G401 (cell line): Measurements from ENCODE around the gene USP6NL. TPM values are rescaled to one million over a fixed set of nuclear protein-coding genes. Genes with fewer than 3 reads are reported as not detected.

Experiments
- DNase-seq: peaks from one replicate; pipeline ENCODE4 v3.0.0-alpha.2; 2015; ENCODE audit warnings: low spot score
- in situ Hi-C: cut with HindIII; loops from 2 replicates; pipeline ENCODE4 v1.10.0; 2016; ENCODE audit warnings: low sequenced_read_pairs, mixed read lengths
- total RNA-seq: library from RNA; depleted of rRNA; stranded (reverse); fragments of >200 nt; shearing (Covaris generic); gene quantifications from 2 replicates; pipeline ENCODE4 v1.2.3, GENCODE V29; 2014

Gene USP6NL
- total RNA-seq, 1 experiment from 2014 or later: 9.3 TPM

GRCh38 chr10:11625019-11625735, 13.7 kb upstream of the USP6NL start:
- in situ Hi-C loops: no loop called here

DNA sequence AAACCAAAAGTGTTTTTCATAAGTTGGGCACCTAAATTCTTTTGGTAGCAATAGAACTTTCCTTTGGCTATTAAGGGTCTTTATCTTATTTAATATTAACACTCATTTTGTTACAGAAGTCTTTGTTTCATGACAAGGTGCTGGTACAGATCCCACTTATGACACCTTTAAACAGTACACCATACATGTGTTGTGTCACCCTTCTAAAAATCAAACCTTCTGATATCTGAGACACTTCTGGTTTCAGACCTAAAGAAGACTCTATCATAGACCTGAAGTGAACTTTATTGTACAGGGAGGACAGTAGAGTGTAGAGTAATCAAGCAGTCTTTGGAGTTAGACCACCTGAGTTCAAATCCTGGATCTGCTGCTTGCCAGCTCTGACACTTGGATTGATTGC, 5.8 kb upstream of the USP6NL start:
- in situ Hi-C loops: no loop called here
- no peak for DNase-seq

More at GRCh38 chr10:11625019-11625735, 13.7 kb upstream of the USP6NL start:
- no peak for DNase-seq

DNA sequence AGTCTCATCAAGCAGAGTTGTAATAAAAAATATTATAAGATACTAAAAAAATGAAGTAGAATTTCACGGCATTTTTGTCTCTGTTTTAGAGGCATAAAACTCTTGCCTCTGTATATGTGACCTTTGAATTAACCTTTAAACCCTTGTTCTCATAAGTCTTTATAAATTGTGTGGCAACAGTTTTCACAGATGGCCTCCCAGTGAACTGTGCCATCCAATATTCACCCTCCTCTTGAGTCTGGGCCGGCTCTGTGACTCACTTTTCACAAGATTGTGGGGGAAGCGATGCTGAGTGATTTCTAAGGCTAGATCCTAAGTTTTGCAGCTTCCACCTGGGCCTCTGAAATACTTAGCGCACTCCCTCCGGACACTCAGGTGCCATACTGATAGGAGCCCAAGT, 4.6 kb upstream of the USP6NL start:
- in situ Hi-C loops: no loop called here
- DNase-seq: no peak

- in situ Hi-C loops: no loop called here
- DNase-seq: no peak
These were observed 3.9 kb upstream of the USP6NL start for GRCh38 chr10:11615396-11615795.

GRCh38 chr10:11612021-11613001, 861 bp upstream of the USP6NL start:
- DNase-seq: peak; percentile 40
- in situ Hi-C loops: no loop called here

- in situ Hi-C loops: no loop called here
- peak; percentile 37 for DNase-seq
These were observed 613 bp downstream of the USP6NL start for GRCh38 chr10:11610826-11611247.

GRCh38 chr10:11610166-11610825, 1.2 kb downstream of the USP6NL start:
- in situ Hi-C loops: no loop called here
- DNase-seq: peak; percentile 10

GRCh38 chr10:11609492-11610093, 1.9 kb downstream of the USP6NL start:
- in situ Hi-C loops: no loop called here
- DNase-seq: peak; percentile 8

DNA sequence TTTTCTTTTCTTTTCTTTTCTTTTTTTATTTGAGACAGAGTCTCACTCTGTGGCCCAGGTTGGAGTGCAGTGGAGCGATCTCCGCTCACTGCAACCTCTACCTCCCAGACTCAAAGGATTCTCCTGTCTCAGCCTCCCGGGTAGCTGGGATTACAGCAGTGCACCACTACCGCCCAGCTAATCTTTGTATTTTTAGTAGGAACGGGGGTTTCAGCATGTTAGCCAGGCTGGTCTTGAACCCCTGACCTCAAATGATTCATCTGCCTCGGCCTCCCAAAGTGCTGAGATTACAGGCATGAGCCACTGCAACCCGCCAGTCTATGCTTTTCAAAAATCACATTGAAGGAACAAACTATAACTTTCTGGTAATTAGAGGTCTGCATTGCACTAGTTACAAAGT, 2.4 kb downstream of the USP6NL start:
- no peak for DNase-seq
- in situ Hi-C loops: no loop called here

- DNase-seq: no peak
- in situ Hi-C loops: no loop called here
These were observed 3.1 kb downstream of the USP6NL start for GRCh38 chr10:11608159-11609013.

DNA sequence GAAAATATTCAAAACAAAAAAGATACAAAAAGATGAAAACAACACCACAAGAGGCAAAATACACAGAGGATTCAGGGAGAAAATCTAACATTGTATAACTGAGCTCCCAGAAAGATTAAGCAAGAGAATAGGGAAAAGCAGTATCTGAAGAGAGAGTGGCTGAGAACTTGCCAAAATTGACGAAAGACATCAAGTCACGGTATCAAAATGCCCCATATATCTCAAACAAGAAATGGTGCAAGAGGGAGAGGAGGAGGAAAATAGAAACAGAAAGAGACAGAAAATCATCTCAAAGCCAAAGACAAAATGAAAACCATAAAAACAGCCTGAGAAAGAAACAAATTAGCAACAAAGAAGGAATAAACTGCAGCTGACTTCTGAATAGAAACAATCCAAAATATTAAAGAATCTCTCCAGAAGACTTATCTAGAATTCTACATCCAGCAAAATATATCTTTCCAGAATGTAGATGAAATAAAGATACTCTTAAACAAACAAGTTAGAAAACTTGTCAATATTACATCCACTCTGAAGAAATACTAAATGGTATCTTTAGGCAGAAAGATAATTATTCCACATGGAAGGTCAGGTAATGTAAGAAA, 5.5 kb downstream of the USP6NL start:
- in situ Hi-C loops: no loop called here
- no peak for DNase-seq

DNA sequence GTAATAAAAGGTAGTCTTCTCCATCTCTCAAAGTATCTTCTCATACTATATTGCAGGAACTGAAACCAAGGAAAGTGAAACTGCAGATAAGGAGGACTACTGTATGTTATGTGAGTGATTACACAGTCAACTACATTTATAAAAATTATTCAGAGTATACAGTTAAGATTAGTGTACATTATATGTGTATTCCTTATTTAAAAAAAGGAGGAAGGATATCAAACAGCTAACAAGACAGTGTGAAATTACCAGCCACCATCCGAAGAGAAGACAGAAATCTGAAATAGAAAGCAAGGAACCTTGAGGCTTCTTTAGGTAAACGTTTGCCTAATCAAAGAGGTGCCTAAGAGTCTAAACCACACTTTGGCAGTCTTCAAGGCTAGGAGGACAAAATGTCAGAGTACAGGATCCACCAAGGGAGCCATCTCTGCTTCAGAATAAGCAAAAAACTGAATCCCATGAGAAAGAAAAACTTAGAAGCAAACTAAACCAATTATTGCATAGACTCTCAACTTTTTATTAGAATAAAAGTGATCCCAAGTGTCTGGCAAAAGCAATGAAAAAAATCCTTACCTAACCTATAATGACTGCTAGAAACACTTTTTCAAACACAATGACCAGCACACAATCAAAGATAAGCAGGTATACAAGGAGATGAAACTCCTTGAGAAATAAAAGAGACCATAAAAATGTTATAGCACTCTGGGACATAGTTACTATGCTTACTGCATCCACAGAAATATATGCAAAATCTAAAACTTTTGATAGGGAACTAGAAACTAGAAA, 6.4 kb downstream of the USP6NL start:
- DNase-seq: no peak
- in situ Hi-C loops: no loop called here

GRCh38 chr10:11603741-11604140, 7.7 kb downstream of the USP6NL start:
- DNase-seq: no peak
- in situ Hi-C loops: no loop called here

DNA sequence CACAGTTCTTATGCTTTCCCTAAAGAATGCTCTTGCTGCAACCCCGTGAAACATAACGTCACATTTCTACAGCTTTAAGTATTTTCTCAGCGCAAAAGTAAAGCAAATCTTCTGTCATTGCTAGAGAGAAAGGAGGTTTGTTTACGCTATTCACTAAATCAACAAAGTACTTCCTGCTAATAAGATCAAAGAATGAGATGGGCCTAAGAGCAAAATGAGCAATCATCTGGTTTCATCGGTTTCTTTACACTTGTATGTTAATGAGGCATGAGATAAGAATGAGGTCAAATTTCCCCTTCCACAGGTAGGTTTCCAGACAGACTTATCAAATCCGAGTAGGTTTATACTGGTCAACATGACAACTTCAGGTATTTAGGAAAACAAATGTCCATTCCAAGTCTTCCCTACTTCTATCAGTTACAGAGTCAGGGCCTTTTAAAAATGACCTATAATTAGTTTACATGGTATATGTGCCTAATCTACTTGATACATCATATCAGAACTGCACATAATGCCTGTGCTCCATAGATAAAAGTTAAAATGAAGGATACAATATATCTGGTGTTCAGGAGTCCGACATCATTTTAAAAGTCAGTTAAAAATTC, 8.4 kb downstream of the USP6NL start:
- in situ Hi-C loops: no loop called here
- no peak for DNase-seq

GRCh38 chr10:11602358-11602757, 9.1 kb downstream of the USP6NL start:
- in situ Hi-C loops: no loop called here
- DNase-seq: no peak

- in situ Hi-C loops: no loop called here
- no peak for DNase-seq
These were observed 9.8 kb downstream of the USP6NL start for GRCh38 chr10:11601670-11602069.

DNA sequence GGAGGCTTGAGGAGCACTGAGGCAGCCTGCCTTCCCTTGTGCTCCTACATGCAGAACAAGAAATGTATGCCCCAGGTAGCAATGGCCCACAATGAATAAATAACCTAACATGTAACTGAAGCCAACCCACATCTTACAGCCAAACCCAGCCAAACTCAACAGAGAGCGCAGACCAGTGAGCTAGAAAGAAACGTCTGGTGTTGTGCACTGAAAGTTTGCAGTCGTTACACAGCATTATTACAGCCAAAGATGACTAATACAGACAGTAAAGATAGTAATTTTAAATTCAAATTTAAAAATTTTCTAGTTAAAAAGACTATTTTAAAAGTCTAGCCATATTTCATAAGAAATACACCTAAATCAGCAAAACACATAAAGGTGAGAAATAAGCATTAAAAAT, 11.2 kb downstream of the USP6NL start:
- in situ Hi-C loops: no loop called here

More for the DNA sequence above, 11.2 kb downstream of the USP6NL start:
- DNase-seq: no peak
